ENCODE results near the gene PRX. TPM values are rescaled to one million over a fixed set of nuclear protein-coding genes. Genes with fewer than 3 reads are reported as not detected.
A peak's percentile ranks its signal among the peaks of the same experiment; 100 is the strongest.

The PRX gene
- total and polyA plus RNA-seq, 9 of the 15 experiments (the other 6 are each of a cell fraction or from before 2014, with no cell fraction given), result 0.65 to 3.5 (median 1.7) TPM; not detected in 2

GRCh38 chr19:40444000-40444824 lies 31.0 kb upstream of the PRX start, which contains the start of gene SERTAD3 (continued):
- TF ChIP-seq ZBTB11 (CRISPR knock-in tag; IDR thresholded peaks at IDR 0.05), result peak in 1 of 3 experiments; percentile 74; a peak in 1 of 6 replicates
- TF ChIP-seq ZNF77 (CRISPR knock-in tag; IDR thresholded peaks at IDR 0.05), result no peak
- TF ChIP-seq SPI1 (IDR thresholded peaks at IDR 0.05; ENCODE audit: borderline replicate concordance, low read depth, low read length), result peak; percentile 41; the same call in 1 of the 2 replicates
- TF ChIP-seq PHF21A (IDR thresholded peaks at IDR 0.05; ENCODE audit: borderline replicate concordance, low read depth), result no peak
- peak; percentile 95 for TF ChIP-seq CREM (IDR thresholded peaks at IDR 0.05; ENCODE audit: low read depth)
- TF ChIP-seq HSF4 (CRISPR knock-in tag; IDR thresholded peaks at IDR 0.05; ENCODE audit: borderline replicate concordance), result no peak
- 0 out of 2 replicates have a peak, but pooled peaks have one; percentile 18 for TF ChIP-seq ESRRA (IDR thresholded peaks at IDR 0.05; ENCODE audit: borderline replicate concordance, low read depth)
- no peak for TF ChIP-seq SMARCC2 (IDR thresholded peaks at IDR 0.05; ENCODE audit: low read depth)
- peak; percentile 80 for TF ChIP-seq SMAD4 (CRISPR knock-in tag; conservative IDR thresholded peaks at IDR 0.05)
- no peak for TF ChIP-seq ERF (CRISPR knock-in tag; IDR thresholded peaks at IDR 0.05)
- no peak for TF ChIP-seq HMG20B (CRISPR knock-in tag; IDR thresholded peaks at IDR 0.05)
- no peak for TF ChIP-seq SAFB2 (IDR thresholded peaks at IDR 0.05; ENCODE audit: borderline replicate concordance, low read depth, low read length, severe bottlenecking)
- TF ChIP-seq MAX (CRISPR knock-in tag; IDR thresholded peaks at IDR 0.05), result peak; percentile 50
- peak; percentile 43; the same call in 1 of the 2 replicates for TF ChIP-seq ZNF511 (CRISPR knock-in tag; IDR thresholded peaks at IDR 0.05)
- peak; percentile 72 for TF ChIP-seq ZFX (CRISPR knock-in tag; IDR thresholded peaks at IDR 0.05)
- TF ChIP-seq SIRT6 (IDR thresholded peaks at IDR 0.05; ENCODE audit: low read depth, low read length), result no peak
- no peak for TF ChIP-seq POLR3G (IDR thresholded peaks at IDR 0.05; ENCODE audit: extremely low read depth, insufficient read length, insufficient replicate concordance)
- TF ChIP-seq RBM17 (IDR thresholded peaks at IDR 0.05; ENCODE audit: borderline replicate concordance, low read depth, low read length), result no peak
- TF ChIP-seq SRSF1 (IDR thresholded peaks at IDR 0.05; ENCODE audit: low read depth, low read length), result no peak
- peak; percentile 94 for TF ChIP-seq RBFOX2 (IDR thresholded peaks at IDR 0.05; ENCODE audit: low read depth, low read length)
- no peak for TF ChIP-seq ZKSCAN1 (IDR thresholded peaks at IDR 0.05; ENCODE audit: low read depth, low read length)
- no peak for TF ChIP-seq BACH1 (tag; IDR thresholded peaks at IDR 0.05)
- TF ChIP-seq DMBX1 (CRISPR knock-in tag; IDR thresholded peaks at IDR 0.05; ENCODE audit: borderline replicate concordance), result no peak
